OCI-LY7 (cell line): Measurements from ENCODE around the gene PBX1.

Source experiments
- CTCF ChIP-seq: fragments of 200-600 bp; sonication (generic); conservative IDR thresholded peaks from 2 replicates; pipeline ENCODE4 v1.5.1; 2014; ENCODE audit warnings: mild to moderate bottlenecking, antibody characterized with exemption, low read length, moderate library complexity, mixed read lengths
- EZH2phosphoT487 ChIP-seq: fragments of 200-600 bp; sonication (generic); IDR thresholded peaks from 2 replicates; pipeline ENCODE4 v1.6.1; 2018; ENCODE audit warnings: low read depth, borderline replicate concordance, mild to moderate bottlenecking, mixed run types, antibody characterized with exemption, low read length, moderate library complexity, mixed read lengths

- TF ChIP-seq EZH2phosphoT487 (no peak), CTCF (no peak)
These were observed 71.0 kb downstream of the PBX1 start for GRCh38 chr1:164629971-164630370.
